Measurements from ENCODE around the gene TPPP3.
"Not testable (repeated sequence)": the region's sequence is repeated elsewhere in the genome, so short reads cannot be mapped to it uniquely, and the experiment has no call there.

The TPPP3 gene

DNA sequence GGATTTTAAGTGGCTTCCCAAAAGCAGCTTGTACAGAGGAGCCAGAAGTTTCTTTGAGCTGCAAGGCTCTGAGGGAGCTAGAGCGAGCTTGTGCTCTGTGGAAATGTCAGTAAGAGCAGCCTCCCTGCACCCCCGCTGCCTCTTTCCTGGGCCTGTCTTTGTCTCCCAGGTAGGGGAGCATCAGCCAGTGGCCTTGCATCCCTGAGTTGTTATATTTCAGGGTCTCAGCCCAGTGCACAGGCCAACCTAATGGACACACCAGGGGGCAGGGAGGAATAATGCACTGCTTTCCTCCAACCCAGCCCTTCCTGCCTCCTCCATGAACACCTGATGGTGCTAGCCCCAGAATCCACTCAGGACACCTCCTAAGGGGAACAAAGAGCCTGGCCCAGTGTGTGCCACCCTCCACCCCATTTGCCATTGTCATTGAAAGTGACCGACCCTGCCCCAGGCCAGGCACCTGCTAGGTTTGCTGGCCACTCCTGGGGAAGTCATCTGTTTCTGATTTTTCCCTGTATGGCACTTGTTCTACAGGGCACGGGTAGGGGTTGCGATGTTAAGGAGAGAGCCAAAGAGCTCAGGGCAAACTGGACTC lies 6.3 kb downstream of the TPPP3 start:
- H3K4me1 ChIP-seq (ENCODE audit: control insufficient read depth, insufficient read depth, low read length, poor library complexity, severe bottlenecking): no peaks in the 10 kb centered on the region
- WGBS, 2 experiments (ENCODE audit: insufficient coverage in 2 of 2): 80 to 84% methylated on average over 5 of the region's 5 CpGs
- no peak overlapping the region for H3K27ac ChIP-seq (ENCODE audit: low read depth, low read length, severe bottlenecking)
- no peaks in the 10 kb centered on the region for H3K36me3 ChIP-seq (ENCODE audit: control insufficient read depth, insufficient read depth, low read length)
- H3K4me3 ChIP-seq (ENCODE audit: extremely low read depth, insufficient read depth, low read length, poor library complexity, severe bottlenecking): no peak overlapping the region
- H3K9me3 ChIP-seq (ENCODE audit: control insufficient read depth, low read length): no peaks in the 10 kb centered on the region

- Histone ChIP-seq H3K4me1 (ENCODE audit: control insufficient read depth, insufficient read depth, low read length, poor library complexity, severe bottlenecking) (no peaks in the 10 kb centered on the region), H3K4me3 (ENCODE audit: extremely low read depth, insufficient read depth, low read length, poor library complexity, severe bottlenecking) (no peak overlapping the region), H3K36me3 (ENCODE audit: control insufficient read depth, insufficient read depth, low read length) (no peaks in the 10 kb centered on the region), H3K9me3 (ENCODE audit: control insufficient read depth, low read length) (no peaks in the 10 kb centered on the region), H3K27ac (ENCODE audit: low read depth, low read length, severe bottlenecking) (no peak overlapping the region)
- 92 to 93% methylated on average over 7 of the region's 8 CpGs for WGBS, 2 experiments (ENCODE audit: insufficient coverage in 2 of 2)
These were observed 8.4 kb downstream of the TPPP3 start for GRCh38 chr16:67384778-67385510.

- H3K9me3 ChIP-seq (ENCODE audit: control insufficient read depth, low read length): no peaks in the 10 kb centered on the region
- no peaks in the 10 kb centered on the region for H3K36me3 ChIP-seq (ENCODE audit: control insufficient read depth, insufficient read depth, low read length)
- 36 to 42% methylated on average over 2 of the region's 3 CpGs for WGBS, 2 experiments (ENCODE audit: insufficient coverage in 2 of 2)
These were observed 10.0 kb downstream of the TPPP3 start for GRCh38 chr16:67383284-67383683.

DNA sequence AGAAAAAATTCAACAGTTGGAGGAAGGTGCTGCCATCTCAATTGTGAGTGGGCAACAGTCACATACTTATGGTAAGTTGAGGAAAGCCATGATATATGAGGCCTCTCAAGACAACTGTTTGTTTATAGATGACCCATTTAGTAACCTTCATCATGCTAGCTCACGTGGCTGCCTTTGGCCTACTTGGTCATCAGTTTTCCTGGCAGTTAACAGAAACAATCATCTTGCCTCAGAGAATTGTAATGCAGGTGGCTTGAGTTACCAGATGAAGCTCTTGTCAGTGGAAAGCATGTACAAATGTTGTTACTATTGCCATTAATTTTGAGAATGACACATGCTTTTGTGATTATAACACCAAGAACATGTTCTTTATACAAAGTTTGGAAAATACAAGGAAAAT lies 14.7 kb downstream of the TPPP3 start:
- no peak overlapping the region for H3K27ac ChIP-seq (ENCODE audit: low read depth, low read length, severe bottlenecking)
- H3K36me3 ChIP-seq (ENCODE audit: control insufficient read depth, insufficient read depth, low read length): no peaks in the 10 kb centered on the region
- no peaks in the 10 kb centered on the region for H3K4me1 ChIP-seq (ENCODE audit: control insufficient read depth, insufficient read depth, low read length, poor library complexity, severe bottlenecking)
- WGBS, 2 experiments (ENCODE audit: insufficient coverage in 2 of 2): 100% methylated on average over 1 of the region's 1 CpG
- no peak overlapping the region for H3K4me3 ChIP-seq (ENCODE audit: extremely low read depth, insufficient read depth, low read length, poor library complexity, severe bottlenecking)
- H3K9me3 ChIP-seq (ENCODE audit: control insufficient read depth, low read length): no peaks in the 10 kb centered on the region

More at GRCh38 chr16:67383284-67383683, 10.0 kb downstream of the TPPP3 start:
- H3K4me1 ChIP-seq (ENCODE audit: control insufficient read depth, insufficient read depth, low read length, poor library complexity, severe bottlenecking): no peaks in the 10 kb centered on the region
- H3K4me3 ChIP-seq (ENCODE audit: extremely low read depth, insufficient read depth, low read length, poor library complexity, severe bottlenecking): no peak overlapping the region
- H3K27ac ChIP-seq (ENCODE audit: low read depth, low read length, severe bottlenecking): no peak overlapping the region

GRCh38 chr16:67376012-67376411 lies 17.3 kb downstream of the TPPP3 start:
- not testable (repeated sequence) for H3K9me3 ChIP-seq (ENCODE audit: control insufficient read depth, low read length); H3K4me3 ChIP-seq (ENCODE audit: extremely low read depth, insufficient read depth, low read length, poor library complexity, severe bottlenecking); H3K27ac ChIP-seq (ENCODE audit: low read depth, low read length, severe bottlenecking); H3K36me3 ChIP-seq (ENCODE audit: control insufficient read depth, insufficient read depth, low read length); H3K4me1 ChIP-seq (ENCODE audit: control insufficient read depth, insufficient read depth, low read length, poor library complexity, severe bottlenecking)
- 89 to 94% methylated on average over 7 of the region's 11 CpGs for WGBS, 2 experiments (ENCODE audit: insufficient coverage in 2 of 2)

DNA sequence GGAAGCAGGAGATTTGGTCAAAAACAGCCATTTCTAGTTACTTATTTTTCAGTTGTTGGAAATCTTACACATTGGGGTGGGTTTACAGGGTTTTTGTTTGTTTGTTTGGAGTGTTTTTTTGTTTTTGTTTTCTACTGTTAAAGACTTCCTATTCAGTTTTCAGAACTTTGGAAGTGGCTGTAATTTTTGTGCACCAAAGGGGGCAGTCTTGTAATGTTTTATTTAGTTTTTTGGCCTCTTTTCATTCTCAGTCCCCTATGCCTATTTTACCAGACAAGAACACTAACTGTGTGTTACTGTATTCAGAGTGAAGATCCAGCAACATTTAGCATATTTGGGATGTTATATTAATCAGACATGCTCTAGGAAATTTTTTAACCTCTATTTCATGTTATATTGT lies 20.6 kb downstream of the TPPP3 start:
- no peak overlapping the region for H3K27ac ChIP-seq (ENCODE audit: low read depth, low read length, severe bottlenecking)
- H3K4me3 ChIP-seq (ENCODE audit: extremely low read depth, insufficient read depth, low read length, poor library complexity, severe bottlenecking): no peak overlapping the region
- H3K9me3 ChIP-seq (ENCODE audit: control insufficient read depth, low read length): no peaks in the 10 kb centered on the region

DNA sequence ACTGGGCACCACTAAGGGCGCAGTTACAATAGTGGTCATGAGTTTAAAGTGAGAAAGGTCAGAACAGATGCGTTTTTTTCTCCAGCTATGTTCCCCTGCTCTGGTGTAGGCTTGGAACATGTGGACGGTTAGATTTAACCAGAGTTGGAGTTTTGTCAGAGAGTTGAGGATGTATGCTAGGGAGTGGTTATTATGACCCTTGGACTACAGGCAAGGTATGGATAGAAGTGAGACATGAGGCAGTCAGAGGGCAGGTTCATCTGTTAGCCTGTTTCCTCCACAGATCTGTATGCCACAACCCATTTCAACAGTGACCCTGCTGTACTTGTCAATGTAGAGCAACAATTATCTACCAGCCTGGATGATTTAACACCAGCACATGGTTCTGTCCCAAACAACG lies 22.6 kb downstream of the TPPP3 start:
- Histone ChIP-seq H3K27ac (ENCODE audit: low read depth, low read length, severe bottlenecking) (no peak overlapping the region), H3K4me1 (ENCODE audit: control insufficient read depth, insufficient read depth, low read length, poor library complexity, severe bottlenecking) (no peaks in the 10 kb centered on the region), H3K9me3 (ENCODE audit: control insufficient read depth, low read length) (no peaks in the 10 kb centered on the region), H3K36me3 (ENCODE audit: control insufficient read depth, insufficient read depth, low read length) (no peaks in the 10 kb centered on the region), H3K4me3 (ENCODE audit: extremely low read depth, insufficient read depth, low read length, poor library complexity, severe bottlenecking) (no peak overlapping the region)
- WGBS, 2 experiments (ENCODE audit: insufficient coverage in 2 of 2): 88 to 93% methylated on average over 3 to 4 of the region's 4 CpGs

More for the DNA sequence above, 20.6 kb downstream of the TPPP3 start:
- Histone ChIP-seq H3K4me1 (ENCODE audit: control insufficient read depth, insufficient read depth, low read length, poor library complexity, severe bottlenecking) (no peaks in the 10 kb centered on the region), H3K36me3 (ENCODE audit: control insufficient read depth, insufficient read depth, low read length) (no peaks in the 10 kb centered on the region)

GRCh38 chr16:67364600-67365235 lies 28.6 kb downstream of the TPPP3 start:
- H3K9me3 ChIP-seq (ENCODE audit: control insufficient read depth, low read length): no peaks in the 10 kb centered on the region
- H3K27ac ChIP-seq (ENCODE audit: low read depth, low read length, severe bottlenecking): peak overlapping the region; percentile 2
- H3K36me3 ChIP-seq (ENCODE audit: control insufficient read depth, insufficient read depth, low read length): no peaks in the 10 kb centered on the region
- peaks cover 5% of the 10 kb centered on the region for H3K4me1 ChIP-seq (ENCODE audit: control insufficient read depth, insufficient read depth, low read length, poor library complexity, severe bottlenecking)
- no peak overlapping the region for H3K4me3 ChIP-seq (ENCODE audit: extremely low read depth, insufficient read depth, low read length, poor library complexity, severe bottlenecking)

DNA sequence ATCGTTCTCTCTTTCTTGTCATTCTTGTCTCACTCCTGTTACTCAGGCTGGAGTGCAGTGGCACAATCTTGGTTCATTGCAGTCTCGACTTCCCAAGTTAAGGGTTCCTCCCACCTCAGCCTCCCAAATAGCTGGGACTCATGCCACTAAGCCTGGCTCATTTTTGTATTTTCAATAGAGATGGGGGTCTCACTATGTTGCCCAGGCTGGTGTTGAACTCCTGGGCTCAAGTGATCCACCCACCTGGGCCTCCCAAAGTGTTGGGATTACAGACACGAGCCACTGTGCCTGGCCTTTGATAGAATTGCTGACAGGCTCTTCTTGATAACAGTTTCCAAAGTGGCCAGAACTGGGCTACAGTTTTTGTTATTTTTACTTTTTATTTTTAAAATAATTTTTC lies 32.3 kb downstream of the TPPP3 start:
- H3K9me3 ChIP-seq (ENCODE audit: control insufficient read depth, low read length): no peaks in the 10 kb centered on the region
- no peaks in the 10 kb centered on the region for H3K36me3 ChIP-seq (ENCODE audit: control insufficient read depth, insufficient read depth, low read length)
- no peak overlapping the region for H3K27ac ChIP-seq (ENCODE audit: low read depth, low read length, severe bottlenecking)
- H3K4me1 ChIP-seq (ENCODE audit: control insufficient read depth, insufficient read depth, low read length, poor library complexity, severe bottlenecking): peaks cover 5% of the 10 kb centered on the region
- 88% methylated on average over 2 to 3 of the region's 3 CpGs for WGBS, 2 experiments (ENCODE audit: insufficient coverage in 2 of 2)
- no peak overlapping the region for H3K4me3 ChIP-seq (ENCODE audit: extremely low read depth, insufficient read depth, low read length, poor library complexity, severe bottlenecking)

- not testable (repeated sequence) for H3K4me1 ChIP-seq (ENCODE audit: control insufficient read depth, insufficient read depth, low read length, poor library complexity, severe bottlenecking); H3K27ac ChIP-seq (ENCODE audit: low read depth, low read length, severe bottlenecking); H3K36me3 ChIP-seq (ENCODE audit: control insufficient read depth, insufficient read depth, low read length); H3K9me3 ChIP-seq (ENCODE audit: control insufficient read depth, low read length); H3K4me3 ChIP-seq (ENCODE audit: extremely low read depth, insufficient read depth, low read length, poor library complexity, severe bottlenecking)
- WGBS, 2 experiments (ENCODE audit: insufficient coverage in 2 of 2): 87 to 93% methylated on average over 8 of the region's 8 CpGs
These were observed 33.6 kb downstream of the TPPP3 start for GRCh38 chr16:67359540-67360269.
